Stimulated activated naive CD4-positive, alpha-beta T cell (primary cell): ENCODE measurements around the gene SGCD.

Experiments used
- DNase-seq, 6 experiments: peaks; one replicate each; lab custom pipeline; 2025; lab: John Stamatoyannopoulos, UW

SGCD gene

GRCh38 chr5:156361436-156362109, 34.6 kb downstream of the SGCD start:
- no peak for DNase-seq

GRCh38 chr5:156363861-156364260, 36.9 kb downstream of the SGCD start:
- DNase-seq: no peak

- DNase-seq: no peak
Measured at GRCh38 chr5:156366521-156366920, 39.6 kb downstream of the SGCD start.

- no peak for DNase-seq
Measured at GRCh38 chr5:156367597-156367996, 40.6 kb downstream of the SGCD start.

- DNase-seq: no peak
Measured at GRCh38 chr5:156375895-156376495, 49.0 kb downstream of the SGCD start.

- DNase-seq: no peak
Measured at GRCh38 chr5:156376751-156377150, 49.8 kb downstream of the SGCD start.

- no peak for DNase-seq
Measured at GRCh38 chr5:156378159-156378558, 51.2 kb downstream of the SGCD start.

- no peak for DNase-seq
Measured at GRCh38 chr5:156379206-156379605, 52.2 kb downstream of the SGCD start.

GRCh38 chr5:156380848-156381247, 53.9 kb downstream of the SGCD start:
- no peak for DNase-seq

GRCh38 chr5:156383510-156384265, 56.7 kb downstream of the SGCD start:
- DNase-seq: no peak

GRCh38 chr5:156385416-156385815, 58.5 kb downstream of the SGCD start:
- no peak for DNase-seq

GRCh38 chr5:156386976-156387375, 60.0 kb downstream of the SGCD start:
- no peak for DNase-seq

- DNase-seq: no peak
Measured at GRCh38 chr5:156387391-156387790, 60.4 kb downstream of the SGCD start.

GRCh38 chr5:156388233-156388632, 61.3 kb downstream of the SGCD start:
- DNase-seq: no peak

- DNase-seq: no peak
Measured at GRCh38 chr5:156391139-156391538, 64.2 kb downstream of the SGCD start.

- no peak for DNase-seq
Measured at GRCh38 chr5:156393980-156394379, 67.0 kb downstream of the SGCD start.

- DNase-seq: no peak
Measured at GRCh38 chr5:156394642-156395305, 67.8 kb downstream of the SGCD start.

- DNase-seq: no peak
Measured at GRCh38 chr5:156395306-156395675, 68.3 kb downstream of the SGCD start.

- no peak for DNase-seq
Measured at GRCh38 chr5:156396063-156396829, 69.3 kb downstream of the SGCD start.

GRCh38 chr5:156396830-156397081, 69.8 kb downstream of the SGCD start:
- DNase-seq: no peak

- DNase-seq: no peak
Measured at GRCh38 chr5:156399323-156399722, 72.4 kb downstream of the SGCD start.

GRCh38 chr5:156400231-156400986, 73.4 kb downstream of the SGCD start:
- DNase-seq: no peak
